IPS DF 19.7 (cell line): Measurements from ENCODE around the gene MCM5.

Experiments used
- DNase-seq: peaks from one replicate; pipeline ENCODE4 v3.0.0-alpha.2; 2013; ENCODE audit warnings: low read depth, low spot score

Gene MCM5

GRCh38 chr22:35473971-35474370 lies 74.0 kb downstream of the MCM5 start:
- DNase-seq: no peak
